OCI-LY7 (cell line): ENCODE measurements around the gene UBE2Q1. TPM values are rescaled to one million over a fixed set of nuclear protein-coding genes. Genes with fewer than 3 reads are reported as not detected.

ENCODE experiments used
- BruUV-seq: library from RNA; stranded (reverse); fragments of 400-500 nt; replicated peaks from 2 replicates; lab custom pipeline; 2021; lab: Mats Ljungman, UMichigan
- CTCF ChIA-PET: fragments of 300-600 bp; sonication (Branson Sonifier 250); formaldehyde crosslinking; loops from one replicate; lab custom pipeline; 2022; ENCODE audit warnings: antibody characterized with exemption; ENCODE audit not compliant: unreplicated experiment; lab: Charles Lee
- POLR2A ChIA-PET: fragments of 300-600 bp; sonication (Branson Sonifier 250); formaldehyde crosslinking; loops from one replicate; lab custom pipeline; 2022; ENCODE audit warnings: antibody characterized with exemption; lab: Charles Lee
- DNase-seq: peaks from one replicate; pipeline ENCODE4 v3.0.0-alpha.2; 2015; ENCODE audit warnings: low spot score
- H2AFZ ChIP-seq: fragments of 200-600 bp; sonication (generic), shearing (Covaris generic); 2 replicates; pipeline ENCODE4 v1.6.1; 2014; ENCODE audit warnings: mild to moderate bottlenecking, antibody characterized with exemption, low read length, moderate library complexity
- H3K27ac ChIP-seq: fragments of 200-600 bp; sonication (generic); 2 replicates; pipeline ENCODE4 v1.5.1; 2014; ENCODE audit warnings: mixed run types, low read depth, mild to moderate bottlenecking, moderate library complexity, low read length, inconsistent platforms; ENCODE audit not compliant: poor library complexity, severe bottlenecking
- H3K36me3 ChIP-seq: fragments of 200-600 bp; sonication (generic); 2 replicates; pipeline ENCODE4 v1.6.1; 2014; ENCODE audit warnings: mild to moderate bottlenecking, antibody characterized with exemption, low read length, moderate library complexity, mixed read lengths; ENCODE audit not compliant: insufficient read depth
- H3K4me1 ChIP-seq: fragments of 200-600 bp; sonication (generic); 2 replicates; pipeline ENCODE4 v1.5.1; 2014; ENCODE audit warnings: mild to moderate bottlenecking, low read length; ENCODE audit not compliant: insufficient read depth, poor library complexity, severe bottlenecking
- H3K4me2 ChIP-seq: fragments of 200-600 bp; sonication (generic); 2 replicates; pipeline ENCODE4 v1.6.1; 2014; ENCODE audit warnings: mild to moderate bottlenecking, low read length
- H3K4me3 ChIP-seq: fragments of 200-600 bp; sonication (generic); 2 replicates; pipeline ENCODE4 v1.5.1; 2014; ENCODE audit warnings: mild to moderate bottlenecking, low read depth, low read length; ENCODE audit not compliant: poor library complexity, severe bottlenecking
- H3K79me2 ChIP-seq: fragments of 200-600 bp; sonication (generic); 2 replicates; pipeline ENCODE4 v1.6.1; 2016; ENCODE audit warnings: low read depth, mild to moderate bottlenecking, low read length, moderate library complexity, mixed read lengths; ENCODE audit not compliant: insufficient read depth
- H3K9me2 ChIP-seq: fragments of 200-600 bp; sonication (generic); 2 replicates; pipeline ENCODE4 v1.6.1; 2016; ENCODE audit warnings: mild to moderate bottlenecking, low read length, mixed read lengths; ENCODE audit not compliant: insufficient read depth
- H3K9me3 ChIP-seq: fragments of 200-600 bp; sonication (generic); 2 replicates; pipeline ENCODE4 v1.6.1; 2014; ENCODE audit warnings: mild to moderate bottlenecking, mixed run types, low read length, mixed read lengths
- H4K20me1 ChIP-seq: fragments of 200-600 bp; sonication (generic); 2 replicates; pipeline ENCODE4 v1.6.1; 2014; ENCODE audit warnings: mild to moderate bottlenecking, antibody characterized with exemption, low read length, moderate library complexity, mixed read lengths; ENCODE audit not compliant: insufficient read depth
- EZH2phosphoT487 ChIP-seq: fragments of 200-600 bp; sonication (generic); IDR thresholded peaks from 2 replicates; pipeline ENCODE4 v1.6.1; 2018; ENCODE audit warnings: low read depth, borderline replicate concordance, mild to moderate bottlenecking, mixed run types, antibody characterized with exemption, low read length, moderate library complexity, mixed read lengths
- intact Hi-C: fragments of 100-400 bp; cut with micrococcal nuclease; formaldehyde crosslinking; loops from one replicate; pipeline ENCODE4 v1.10.0; 2022; ENCODE audit not compliant: unreplicated experiment
- total RNA-seq, 2 experiments: library from RNA; depleted of rRNA in 1 of 2; stranded (reverse); fragments of >200 nt in 1 of 2; shearing (Covaris generic) in 1 of 2; gene quantifications; 2 replicates each; pipeline ENCODE4 v1.2.3, GENCODE V29; 2014 to 2022
- TF ChIP-seq, protein P1 (sequence below): fragments of 200-600 bp; sonication (generic); conservative IDR thresholded peaks from 2 replicates; pipeline ENCODE4 v1.5.1; 2014; ENCODE audit warnings: mild to moderate bottlenecking, antibody characterized with exemption, low read length, moderate library complexity, mixed read lengths

UBE2Q1 gene
- total RNA-seq, 2 experiments from 2014 or later, result 34.6 to 84.5 TPM

- DNase-seq, result no peak
- POLR2A ChIA-PET, result interaction anchor here (2.1 kb wide), 1 partner anchor 13 kb away, joined by 8 read pairs; no protein-coding TSS in a partner anchor
- Histone ChIP-seq H3K36me3 (peaks cover under 1% of the 10 kb centered on the region; the same call in 1 of the 2 replicates), H3K4me1 (peaks cover 31% of the 10 kb centered on the region), H3K9me2 (no peaks in the 10 kb centered on the region), H4K20me1 (no peaks in the 10 kb centered on the region), H2AFZ (no peak overlapping the region), H3K9me3 (no peaks in the 10 kb centered on the region), H3K4me3 (no peak overlapping the region), H3K79me2 (no peaks in the 10 kb centered on the region), H3K27ac (no peak overlapping the region), H3K4me2 (no peak overlapping the region)
- no TSS peak for BruUV-seq
- TF ChIP-seq, protein P1, sequence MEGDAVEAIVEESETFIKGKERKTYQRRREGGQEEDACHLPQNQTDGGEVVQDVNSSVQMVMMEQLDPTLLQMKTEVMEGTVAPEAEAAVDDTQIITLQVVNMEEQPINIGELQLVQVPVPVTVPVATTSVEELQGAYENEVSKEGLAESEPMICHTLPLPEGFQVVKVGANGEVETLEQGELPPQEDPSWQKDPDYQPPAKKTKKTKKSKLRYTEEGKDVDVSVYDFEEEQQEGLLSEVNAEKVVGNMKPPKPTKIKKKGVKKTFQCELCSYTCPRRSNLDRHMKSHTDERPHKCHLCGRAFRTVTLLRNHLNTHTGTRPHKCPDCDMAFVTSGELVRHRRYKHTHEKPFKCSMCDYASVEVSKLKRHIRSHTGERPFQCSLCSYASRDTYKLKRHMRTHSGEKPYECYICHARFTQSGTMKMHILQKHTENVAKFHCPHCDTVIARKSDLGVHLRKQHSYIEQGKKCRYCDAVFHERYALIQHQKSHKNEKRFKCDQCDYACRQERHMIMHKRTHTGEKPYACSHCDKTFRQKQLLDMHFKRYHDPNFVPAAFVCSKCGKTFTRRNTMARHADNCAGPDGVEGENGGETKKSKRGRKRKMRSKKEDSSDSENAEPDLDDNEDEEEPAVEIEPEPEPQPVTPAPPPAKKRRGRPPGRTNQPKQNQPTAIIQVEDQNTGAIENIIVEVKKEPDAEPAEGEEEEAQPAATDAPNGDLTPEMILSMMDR, result no peak
- TF ChIP-seq EZH2phosphoT487, result no peak
- CTCF ChIA-PET, result interaction anchor here (1.0 kb wide), 1 partner anchor 13 kb away, joined by 3 read pairs; no protein-coding TSS in a partner anchor
- intact Hi-C loops, result no loop called here
Measured at GRCh38 chr1:154572468-154573167, 14.2 kb upstream of the UBE2Q1 start.

- Histone ChIP-seq H3K27ac (no peak overlapping the region), H3K4me1 (peaks cover 29% of the 10 kb centered on the region), H3K4me3 (no peak overlapping the region), H4K20me1 (no peaks in the 10 kb centered on the region), H3K9me3 (no peaks in the 10 kb centered on the region), H3K79me2 (no peaks in the 10 kb centered on the region), H3K36me3 (no peaks in the 10 kb centered on the region), H2AFZ (no peak overlapping the region), H3K9me2 (no peaks in the 10 kb centered on the region), H3K4me2 (no peak overlapping the region)
- ChIA-PET CTCF (no interaction called here), POLR2A (no interaction called here)
- no TSS peak for BruUV-seq
- no peak for DNase-seq
- TF ChIP-seq, protein P1, result no peak
- no peak for TF ChIP-seq EZH2phosphoT487
- intact Hi-C loops, result no loop called here
Measured at GRCh38 chr1:154571964-154572288, 13.5 kb upstream of the UBE2Q1 start.

DNA sequence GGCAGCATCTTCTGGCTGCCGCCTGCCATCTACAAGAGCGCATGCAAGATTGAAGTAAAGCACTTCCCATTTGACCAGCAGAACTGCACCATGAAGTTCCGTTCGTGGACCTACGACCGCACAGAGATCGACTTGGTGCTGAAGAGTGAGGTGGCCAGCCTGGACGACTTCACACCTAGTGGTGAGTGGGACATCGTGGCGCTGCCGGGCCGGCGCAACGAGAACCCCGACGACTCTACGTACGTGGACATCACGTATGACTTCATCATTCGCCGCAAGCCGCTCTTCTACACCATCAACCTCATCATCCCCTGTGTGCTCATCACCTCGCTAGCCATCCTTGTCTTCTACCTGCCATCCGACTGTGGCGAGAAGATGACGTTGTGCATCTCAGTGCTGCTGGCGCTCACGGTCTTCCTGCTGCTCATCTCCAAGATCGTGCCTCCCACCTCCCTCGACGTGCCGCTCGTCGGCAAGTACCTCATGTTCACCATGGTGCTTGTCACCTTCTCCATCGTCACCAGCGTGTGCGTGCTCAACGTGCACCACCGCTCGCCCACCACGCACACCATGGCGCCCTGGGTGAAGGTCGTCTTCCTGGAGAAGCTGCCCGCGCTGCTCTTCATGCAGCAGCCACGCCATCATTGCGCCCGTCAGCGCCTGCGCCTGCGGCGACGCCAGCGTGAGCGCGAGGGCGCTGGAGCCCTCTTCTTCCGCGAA lies 12.9 kb upstream of the UBE2Q1 start:
- no TSS peak for BruUV-seq
- intact Hi-C loops, result no loop called here
- Histone ChIP-seq H3K9me2 (no peaks in the 10 kb centered on the region), H3K79me2 (no peaks in the 10 kb centered on the region), H3K9me3 (no peaks in the 10 kb centered on the region), H3K36me3 (no peaks in the 10 kb centered on the region), H3K4me3 (no peak overlapping the region), H3K27ac (no peak overlapping the region), H3K4me1 (peaks cover 29% of the 10 kb centered on the region), H2AFZ (no peak overlapping the region), H3K4me2 (no peak overlapping the region), H4K20me1 (no peaks in the 10 kb centered on the region)
- CTCF ChIA-PET, result no interaction called here
- POLR2A ChIA-PET, result no interaction called here
- TF ChIP-seq, protein P1, result no peak
- no peak for TF ChIP-seq EZH2phosphoT487
- no peak for DNase-seq
